Activated CD8-positive, alpha-beta memory T cell treated with anti-CD3 and anti-CD28 coated beads, Interleukin-2, amount 50 U/mL, for 24 hours (primary cell): ENCODE data around the gene NTRK3.

Experiments used
- DNase-seq: peaks from one replicate; pipeline ENCODE4 v3.0.0-alpha.2; 2020; ENCODE audit errors: extremely low read depth

NTRK3 gene

GRCh38 chr15:88029696-88030095 lies 226.8 kb downstream of the NTRK3 start:
- DNase-seq: no peak

- no peak for DNase-seq
These were observed 228.5 kb downstream of the NTRK3 start for GRCh38 chr15:88028024-88028423.

DNA sequence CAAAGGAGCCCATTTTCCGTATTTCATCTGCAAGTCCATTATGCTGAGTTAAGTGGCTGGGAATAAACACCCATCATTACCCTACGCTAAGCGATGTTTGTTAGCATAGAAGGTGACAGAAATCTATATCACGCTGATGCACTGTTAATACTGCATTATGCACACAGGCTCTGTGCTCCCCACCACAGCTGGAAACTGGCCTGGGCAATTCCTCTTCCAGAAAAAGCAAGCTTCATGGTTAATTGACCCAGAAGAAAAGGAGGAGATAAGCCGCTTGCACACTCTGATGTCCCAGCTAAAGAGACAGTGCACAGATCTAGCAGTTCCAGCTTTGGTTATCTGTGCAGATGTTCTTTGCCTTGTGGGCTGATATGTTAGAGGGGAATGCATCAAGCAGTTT lies 232.6 kb downstream of the NTRK3 start:
- DNase-seq: no peak

- no peak for DNase-seq
These were observed 233.8 kb downstream of the NTRK3 start for GRCh38 chr15:88022716-88023115.

DNA sequence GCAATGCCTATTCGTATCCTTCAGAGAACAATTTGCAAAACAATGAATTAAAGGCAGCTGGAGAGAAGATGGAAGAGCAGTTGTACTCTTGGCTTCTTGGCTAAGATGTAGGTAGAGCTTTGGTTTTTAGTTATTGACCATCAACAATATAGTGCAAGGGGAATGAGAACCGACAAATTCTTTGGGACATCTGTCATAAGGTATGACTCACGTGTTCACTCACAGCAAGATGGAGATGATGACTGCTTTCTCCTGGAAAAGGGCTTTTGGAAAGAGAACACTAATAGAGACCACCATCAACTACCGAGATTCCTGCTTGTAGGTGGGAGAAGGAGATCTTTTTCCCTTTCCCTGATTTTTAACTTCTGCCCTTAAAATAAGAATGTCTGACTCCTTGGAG lies 234.9 kb downstream of the NTRK3 start:
- no peak for DNase-seq

GRCh38 chr15:88020806-88021205 lies 235.7 kb downstream of the NTRK3 start:
- no peak for DNase-seq

DNA sequence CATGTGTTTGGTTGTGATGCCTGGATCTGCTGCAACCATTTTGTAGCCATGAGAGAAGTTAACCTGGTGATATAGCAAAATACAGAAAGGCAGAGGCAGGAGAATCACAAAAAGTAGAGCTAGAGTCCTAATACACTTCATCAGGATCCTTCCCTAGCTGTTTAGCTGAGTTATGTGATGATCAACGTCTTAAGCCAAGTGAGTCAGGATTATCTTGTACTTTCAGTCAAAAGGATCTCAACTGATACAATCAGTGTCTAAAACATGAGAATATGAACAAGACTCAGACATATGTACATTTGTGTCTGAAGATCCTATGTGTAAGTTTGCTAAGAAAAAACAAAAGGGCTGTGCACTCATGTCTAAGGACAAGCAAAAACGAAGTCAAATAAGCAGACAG lies 236.9 kb downstream of the NTRK3 start:
- DNase-seq: no peak

DNA sequence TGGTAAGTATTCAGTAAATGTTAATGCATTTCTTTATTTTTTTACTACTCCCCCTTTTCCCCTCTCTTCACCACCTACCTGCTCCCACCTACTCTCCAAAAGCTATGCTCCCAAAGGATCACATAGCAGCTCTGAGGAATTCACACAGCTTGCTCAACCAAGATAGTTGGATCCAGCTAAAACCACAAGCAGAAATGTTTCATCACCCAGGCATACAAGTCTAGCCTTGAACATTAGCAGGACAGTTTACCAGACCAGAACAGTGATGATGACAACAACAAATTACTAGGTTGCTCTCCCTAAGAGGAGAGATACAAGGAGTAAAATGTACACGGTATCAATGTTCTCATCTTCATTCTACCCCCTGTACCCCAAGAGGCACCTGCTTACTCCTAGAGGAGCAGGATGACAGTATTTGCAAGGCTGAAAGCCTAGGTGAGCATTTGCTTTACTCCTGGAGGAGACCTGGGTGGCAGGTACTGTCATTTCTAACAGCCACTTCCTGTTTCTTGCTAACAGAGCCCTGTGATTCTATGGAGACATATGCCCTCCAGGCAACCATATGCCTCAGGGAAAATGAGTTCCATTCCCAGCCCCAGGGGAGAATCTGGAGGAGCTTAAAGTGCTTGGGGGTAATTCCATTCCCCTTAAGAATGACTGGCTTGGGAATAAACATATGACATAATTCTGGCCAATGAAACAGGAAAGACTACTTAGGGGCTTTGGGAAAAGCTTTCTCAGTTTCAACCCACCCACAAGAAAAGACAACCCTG lies 237.5 kb downstream of the NTRK3 start:
- DNase-seq: no peak

GRCh38 chr15:88017753-88018152 lies 238.8 kb downstream of the NTRK3 start:
- no peak for DNase-seq

DNA sequence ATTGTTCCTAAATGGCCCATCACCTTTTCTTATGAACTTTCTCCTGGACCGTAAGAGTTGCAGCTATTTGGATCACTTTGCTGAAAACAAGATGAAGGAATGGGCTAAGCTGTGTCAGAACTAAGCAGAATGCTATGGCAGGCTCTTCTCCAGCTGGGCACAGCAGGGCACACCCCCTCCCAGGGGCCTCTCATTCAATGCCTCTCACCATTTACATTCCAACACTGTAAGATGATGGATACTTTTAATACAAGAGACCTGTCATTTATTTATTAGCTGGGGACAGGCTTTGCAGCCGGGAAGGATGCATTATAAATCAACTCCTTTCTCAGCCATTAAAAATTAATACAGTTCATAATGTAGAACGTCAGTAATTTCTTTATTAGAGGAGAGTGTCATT lies 240.1 kb downstream of the NTRK3 start:
- DNase-seq: no peak

- no peak for DNase-seq
These were observed 241.2 kb downstream of the NTRK3 start for GRCh38 chr15:88015228-88015860.

DNA sequence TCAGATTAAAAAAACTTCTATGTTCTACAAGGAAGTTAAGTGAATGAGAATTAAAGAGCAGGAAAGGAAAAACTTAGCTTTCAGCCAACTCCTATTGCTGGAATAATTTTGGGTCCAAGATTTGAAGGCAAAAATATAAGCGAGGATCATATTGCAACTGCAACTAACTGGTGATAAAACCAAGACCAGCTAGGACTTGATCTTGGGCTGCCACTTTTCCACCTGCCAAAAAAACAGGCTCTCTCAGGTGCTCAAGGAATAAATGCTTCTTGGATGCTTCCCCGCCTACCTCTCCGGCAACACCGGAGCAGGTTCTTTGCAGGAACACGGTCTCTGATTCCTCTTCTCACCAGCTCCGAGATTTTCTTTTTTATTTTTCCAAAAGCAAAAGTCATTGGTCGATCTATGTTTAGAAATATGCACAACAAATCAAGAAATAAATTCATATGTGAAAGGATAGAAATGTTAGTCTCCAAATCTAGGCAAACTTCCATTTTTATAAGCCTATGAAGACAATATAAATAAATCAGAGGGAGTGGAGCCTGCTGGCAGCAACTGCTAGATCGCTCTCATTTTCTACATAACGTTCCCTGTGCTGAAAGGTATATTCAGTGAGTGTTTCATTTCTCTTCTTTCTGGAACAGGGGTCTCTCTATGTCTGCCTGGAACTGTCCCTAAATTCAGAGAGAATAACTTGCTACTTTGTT lies 241.9 kb downstream of the NTRK3 start:
- no peak for DNase-seq

DNA sequence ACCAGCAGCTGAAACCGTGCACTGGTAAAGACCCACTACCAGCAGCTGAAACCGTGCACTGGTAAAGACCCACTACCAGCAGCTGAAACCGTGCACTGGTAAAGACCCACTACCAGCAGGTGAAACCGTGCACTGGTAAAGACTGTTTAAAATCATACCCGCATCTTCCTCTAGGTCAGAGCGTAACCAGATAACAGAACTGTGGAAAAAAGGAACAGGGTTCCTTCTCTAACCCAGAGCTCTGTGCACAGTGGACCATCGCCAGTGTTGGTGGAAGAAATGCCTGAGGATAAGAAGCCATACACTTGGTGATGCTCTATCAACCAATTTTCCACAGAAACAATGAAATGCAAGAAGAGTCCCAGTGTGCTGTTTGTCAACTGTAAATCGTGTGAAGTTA lies 243.4 kb downstream of the NTRK3 start:
- no peak for DNase-seq

DNA sequence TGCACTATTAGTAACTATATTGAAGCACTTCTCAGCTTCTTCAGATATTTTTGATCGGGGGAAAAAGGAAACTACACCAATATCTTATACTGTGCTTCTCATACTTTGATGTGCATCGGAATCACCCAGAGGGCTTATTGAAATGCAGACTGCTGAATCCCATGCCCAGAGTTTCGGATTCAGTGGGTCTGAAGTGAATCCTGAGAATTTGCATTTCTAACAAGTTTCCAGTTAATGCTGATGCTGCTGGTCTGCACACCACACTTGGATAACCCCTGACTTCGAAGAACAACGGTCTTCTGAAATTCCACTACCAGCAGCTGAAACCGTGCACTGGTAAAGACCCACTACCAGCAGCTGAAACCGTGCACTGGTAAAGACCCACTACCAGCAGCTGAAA lies 243.9 kb downstream of the NTRK3 start:
- DNase-seq: no peak

GRCh38 chr15:88012233-88012632 lies 244.3 kb downstream of the NTRK3 start:
- no peak for DNase-seq

- DNase-seq: no peak
These were observed 245.0 kb downstream of the NTRK3 start for GRCh38 chr15:88011533-88011932.

DNA sequence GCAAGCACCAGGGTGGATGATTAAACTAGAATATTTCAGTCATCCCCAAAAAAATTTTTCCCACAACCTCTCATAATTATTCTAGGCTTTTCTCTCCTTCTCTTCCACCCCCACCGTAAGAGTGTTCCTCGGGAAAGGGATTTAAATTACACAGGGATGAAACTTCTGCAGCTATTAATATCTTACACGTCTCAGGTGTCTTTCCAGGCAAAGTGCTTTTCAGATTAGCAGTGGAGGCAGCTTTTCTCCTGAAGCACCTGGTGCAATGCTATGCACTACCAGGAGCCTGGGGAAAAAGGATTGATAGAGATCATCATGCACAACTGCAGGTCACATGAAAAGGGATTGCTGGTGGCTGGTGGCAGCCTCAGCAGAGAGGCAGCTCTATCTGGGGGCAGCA lies 250.4 kb downstream of the NTRK3 start:
- no peak for DNase-seq

- DNase-seq: no peak
These were observed 252.1 kb downstream of the NTRK3 start for GRCh38 chr15:88004399-88004798.

DNA sequence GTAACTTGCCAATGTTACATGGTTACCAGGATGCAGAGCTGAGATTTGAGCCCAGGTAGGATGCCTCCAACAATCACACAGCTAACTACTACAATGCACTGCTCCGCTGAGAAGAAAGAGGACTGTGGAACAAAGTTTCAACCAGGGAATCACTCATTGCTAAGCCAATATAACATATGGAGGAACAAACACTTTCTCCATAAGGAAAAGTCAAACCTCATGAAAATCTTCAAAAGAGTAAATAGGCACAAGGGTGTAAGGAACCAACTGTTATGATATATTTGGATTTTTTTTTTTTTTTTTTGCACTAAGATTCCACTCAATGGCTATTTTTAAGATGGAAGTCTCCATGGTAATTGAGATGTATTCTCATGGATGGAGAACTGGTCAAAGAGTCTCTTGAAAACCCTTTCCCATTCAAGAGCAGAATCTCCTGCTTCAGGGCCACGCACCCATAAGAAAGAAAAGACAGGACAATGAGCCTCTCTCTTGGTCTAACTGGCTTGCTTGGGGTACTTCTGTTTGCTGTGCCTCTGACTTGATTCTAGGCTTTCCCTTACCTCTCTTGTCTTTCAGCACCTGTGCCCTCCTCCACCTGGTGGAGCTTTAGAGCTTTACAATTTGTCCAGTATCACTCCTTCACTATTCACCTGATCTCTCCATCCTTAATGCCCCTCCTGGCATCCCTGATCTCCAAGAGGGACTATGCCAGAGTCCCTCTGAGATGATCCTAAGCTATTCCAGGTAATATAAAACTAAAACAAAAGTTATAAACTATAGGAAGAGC lies 252.8 kb downstream of the NTRK3 start:
- DNase-seq: no peak

DNA sequence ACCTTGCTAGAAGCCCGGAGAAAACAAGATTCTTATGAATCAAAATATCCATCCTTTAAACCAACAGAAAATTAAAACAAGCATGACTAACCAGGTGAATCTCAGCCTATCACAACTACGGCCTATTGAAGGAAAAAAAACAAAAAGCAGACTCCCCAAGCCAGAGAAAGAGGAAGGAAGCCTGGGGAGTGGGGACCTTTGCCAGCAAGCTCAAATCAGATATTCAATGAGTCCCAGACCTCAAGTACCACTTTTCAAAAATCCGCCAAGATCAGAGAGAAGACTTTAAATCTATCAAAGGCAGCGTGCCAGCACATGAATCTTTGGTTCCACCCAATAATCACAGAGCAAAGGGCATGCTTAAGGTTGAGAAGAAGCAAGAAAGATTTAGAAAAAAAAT lies 253.8 kb downstream of the NTRK3 start:
- DNase-seq: no peak

- DNase-seq: no peak
These were observed 257.9 kb downstream of the NTRK3 start for GRCh38 chr15:87998630-87999029.

- DNase-seq: no peak
These were observed 269.8 kb downstream of the NTRK3 start for GRCh38 chr15:87986776-87987175.
